Upper lobe of left lung (tissue), 4 donors: ENCODE results near the gene CEP131.

ENCODE experiments used
- CTCF ChIP-seq, 6 experiments: fragments of 450-650 bp in 4 of 6; fragments of 200-600 bp in 2 of 6; sonication (generic) in 2 of 6; IDR thresholded peaks; one replicate each; pipeline ENCODE4 v1.5.1; 2016 to 2019; ENCODE audit warnings: antibody characterized with exemption in 6 of 6
- POLR2A ChIP-seq, 4 donors: fragments of 450-650 bp; IDR thresholded peaks; one replicate each; pipeline ENCODE4 v1.5.1; 2016 to 2017; ENCODE audit warnings: antibody characterized with exemption in 4 of 4, mild to moderate bottlenecking in 2 of 4

- no peak for TF ChIP-seq POLR2A (IDR thresholded peaks at IDR 0.05)
- no peak for TF ChIP-seq CTCF (IDR thresholded peaks at IDR 0.05)
Observed at GRCh38 chr17:81233316-81233715, 10.6 kb upstream of the CEP131 start.
